ENCODE results near the gene GJB5. TPM values are rescaled to one million over a fixed set of nuclear protein-coding genes. Genes with fewer than 3 reads are reported as not detected.

The GJB5 gene
- total RNA-seq, 5 donors from 2014 or later (not counting 1 experiment from before 2014, with no cell fraction given), result not detected

- peaks cover 4 to 20% of the 10 kb centered on the region in 2 donors for H3K27me3 Mint-ChIP-seq
- DNase-seq, result no peak
- Histone ChIP-seq H3K4me3 (ENCODE audit: control insufficient read depth in 1 of 2, extremely low read depth in 1 of 2, low read length in 1 of 2) (no peak overlapping the region), H3K4me1 (ENCODE audit: control insufficient read depth in 1 of 2, extremely low read depth in 1 of 2, insufficient read depth in 2 of 2, low read length in 2 of 2) (peaks cover 0 to 3% of the 10 kb centered on the region in 2 experiments), H3K9me3 (no peaks in the 10 kb centered on the region), H3K27ac (ENCODE audit: low read length) (no peak overlapping the region), H3K27me3 (replicated peaks in 1 of 2; ENCODE audit: control insufficient read depth in 2 of 2, extremely low read depth in 1 of 2, insufficient read depth in 2 of 2, low read length in 1 of 2) (peaks cover 0 to 25% of the 10 kb centered on the region in 2 experiments), H3K36me3 (ENCODE audit: control insufficient read depth in 2 of 2, extremely low read depth in 1 of 2, insufficient read depth in 1 of 2, low read length in 1 of 2) (no peaks in the 10 kb centered on the region)
- no peak for ATAC-seq (replicated peaks in 1 of 4)
- no peaks in the 10 kb centered on the region for H3K9me3 Mint-ChIP-seq
- H3K4me3 Mint-ChIP-seq, result no peak overlapping the region
- no peaks in the 10 kb centered on the region for H3K36me3 Mint-ChIP-seq
- H3K4me1 Mint-ChIP-seq, result peaks cover 0 to 4% (median under 1%) of the 10 kb centered on the region in 3 donors
- 76% methylated on average over 3 of the region's 6 CpGs for WGBS (ENCODE audit: insufficient coverage)
- CTCF ChIA-PET, result no interaction called here
- no peak overlapping the region for H3K27ac Mint-ChIP-seq
- POLR2A ChIA-PET, result no interaction called here
These were observed 7.3 kb upstream of the GJB5 start for GRCh38 chr1:34747638-34747941.

- ATAC-seq (replicated peaks in 1 of 4), result no peak
- H3K27ac Mint-ChIP-seq, result no peak overlapping the region
- peaks cover 4 to 16% of the 10 kb centered on the region in 2 donors for H3K27me3 Mint-ChIP-seq
- no peak overlapping the region for H3K27ac ChIP-seq (ENCODE audit: low read length)
- no peaks in the 10 kb centered on the region for H3K36me3 Mint-ChIP-seq
- H3K36me3 ChIP-seq (ENCODE audit: control insufficient read depth in 2 of 2, extremely low read depth in 1 of 2, insufficient read depth in 1 of 2, low read length in 1 of 2), result no peaks in the 10 kb centered on the region
- no peaks in the 10 kb centered on the region for H3K9me3 ChIP-seq
- no peaks in the 10 kb centered on the region for H3K4me1 Mint-ChIP-seq
- no peak overlapping the region for H3K4me3 ChIP-seq (ENCODE audit: control insufficient read depth in 1 of 2, extremely low read depth in 1 of 2, low read length in 1 of 2)
- 80% methylated on average over 5 of the region's 8 CpGs for WGBS (ENCODE audit: insufficient coverage)
- no peaks in the 10 kb centered on the region for H3K9me3 Mint-ChIP-seq
- CTCF ChIA-PET, result no interaction called here
- H3K4me1 ChIP-seq (ENCODE audit: control insufficient read depth in 1 of 2, extremely low read depth in 1 of 2, insufficient read depth in 2 of 2, low read length in 2 of 2), result no peaks in the 10 kb centered on the region
- H3K27me3 ChIP-seq (replicated peaks in 1 of 2; ENCODE audit: control insufficient read depth in 2 of 2, extremely low read depth in 1 of 2, insufficient read depth in 2 of 2, low read length in 1 of 2), result peaks cover 0 to 12% of the 10 kb centered on the region in 2 experiments
- POLR2A ChIA-PET, result no interaction called here
- no peak overlapping the region for H3K4me3 Mint-ChIP-seq
- no peak for DNase-seq
These were observed 4.9 kb upstream of the GJB5 start for GRCh38 chr1:34749992-34750391.

GRCh38 chr1:34750610-34751009 is 4.2 kb upstream of the GJB5 start:
- no peaks in the 10 kb centered on the region for H3K9me3 ChIP-seq
- no peaks in the 10 kb centered on the region for H3K4me1 Mint-ChIP-seq
- H3K4me1 ChIP-seq (ENCODE audit: control insufficient read depth in 1 of 2, extremely low read depth in 1 of 2, insufficient read depth in 2 of 2, low read length in 2 of 2), result no peaks in the 10 kb centered on the region
- peaks cover 4 to 16% of the 10 kb centered on the region in 2 donors for H3K27me3 Mint-ChIP-seq
- H3K4me3 ChIP-seq (ENCODE audit: control insufficient read depth in 1 of 2, extremely low read depth in 1 of 2, low read length in 1 of 2), result no peak overlapping the region
- H3K27ac ChIP-seq (ENCODE audit: low read length), result no peak overlapping the region
- no peaks in the 10 kb centered on the region for H3K9me3 Mint-ChIP-seq
- CTCF ChIA-PET, result no interaction called here
- no peaks in the 10 kb centered on the region for H3K36me3 Mint-ChIP-seq
- POLR2A ChIA-PET, result no interaction called here
- WGBS (ENCODE audit: insufficient coverage), result 76% methylated on average over 5 of the region's 5 CpGs
- DNase-seq (no peak), ATAC-seq (replicated peaks in 1 of 4) (no peak)
- H3K4me3 Mint-ChIP-seq, result no peak overlapping the region
- peaks cover 0 to 12% of the 10 kb centered on the region in 2 experiments for H3K27me3 ChIP-seq (replicated peaks in 1 of 2; ENCODE audit: control insufficient read depth in 2 of 2, extremely low read depth in 1 of 2, insufficient read depth in 2 of 2, low read length in 1 of 2)
- no peak overlapping the region for H3K27ac Mint-ChIP-seq
- no peaks in the 10 kb centered on the region for H3K36me3 ChIP-seq (ENCODE audit: control insufficient read depth in 2 of 2, extremely low read depth in 1 of 2, insufficient read depth in 1 of 2, low read length in 1 of 2)

- H3K4me1 Mint-ChIP-seq, result no peaks in the 10 kb centered on the region
- no peaks in the 10 kb centered on the region for H3K9me3 Mint-ChIP-seq
- H3K4me3 ChIP-seq (ENCODE audit: control insufficient read depth in 1 of 2, extremely low read depth in 1 of 2, low read length in 1 of 2), result no peak overlapping the region
- H3K36me3 Mint-ChIP-seq, result no peaks in the 10 kb centered on the region
- no peak overlapping the region for H3K4me3 Mint-ChIP-seq
- H3K9me3 ChIP-seq, result no peaks in the 10 kb centered on the region
- no peak overlapping the region for H3K27ac Mint-ChIP-seq
- no peak overlapping the region for H3K27ac ChIP-seq (ENCODE audit: low read length)
- H3K27me3 Mint-ChIP-seq, result peaks cover 3 to 11% of the 10 kb centered on the region in 2 donors
- ChIA-PET CTCF (no interaction called here), POLR2A (no interaction called here)
- no peak for ATAC-seq (replicated peaks in 1 of 4)
- no peaks in the 10 kb centered on the region for H3K4me1 ChIP-seq (ENCODE audit: control insufficient read depth in 1 of 2, extremely low read depth in 1 of 2, insufficient read depth in 2 of 2, low read length in 2 of 2)
- peaks cover 0 to 6% of the 10 kb centered on the region in 2 experiments for H3K27me3 ChIP-seq (replicated peaks in 1 of 2; ENCODE audit: control insufficient read depth in 2 of 2, extremely low read depth in 1 of 2, insufficient read depth in 2 of 2, low read length in 1 of 2)
- no peak for DNase-seq
- WGBS (ENCODE audit: insufficient coverage), result no CpG with 5 or more reads among the region's 3 CpGs
- no peaks in the 10 kb centered on the region for H3K36me3 ChIP-seq (ENCODE audit: control insufficient read depth in 2 of 2, extremely low read depth in 1 of 2, insufficient read depth in 1 of 2, low read length in 1 of 2)
These were observed 1.7 kb upstream of the GJB5 start for GRCh38 chr1:34753163-34753562.

GRCh38 chr1:34755961-34756360 is 1.1 kb downstream of the GJB5 start:
- POLR2A ChIA-PET, result no interaction called here
- no peak overlapping the region for H3K27ac ChIP-seq (ENCODE audit: low read length)
- no peaks in the 10 kb centered on the region for H3K36me3 ChIP-seq (ENCODE audit: control insufficient read depth in 2 of 2, extremely low read depth in 1 of 2, insufficient read depth in 1 of 2, low read length in 1 of 2)
- peaks cover 0 to 4% of the 10 kb centered on the region in 2 donors for H3K27me3 Mint-ChIP-seq
- no peaks in the 10 kb centered on the region for H3K9me3 Mint-ChIP-seq
- ATAC-seq (replicated peaks in 1 of 4) (no peak), DNase-seq (no peak)
- H3K4me3 Mint-ChIP-seq, result no peak overlapping the region
- H3K27ac Mint-ChIP-seq, result no peak overlapping the region
- H3K9me3 ChIP-seq, result no peaks in the 10 kb centered on the region
- no peaks in the 10 kb centered on the region for H3K4me1 Mint-ChIP-seq
- H3K4me1 ChIP-seq (ENCODE audit: control insufficient read depth in 1 of 2, extremely low read depth in 1 of 2, insufficient read depth in 2 of 2, low read length in 2 of 2), result no peaks in the 10 kb centered on the region
- no peak overlapping the region for H3K4me3 ChIP-seq (ENCODE audit: control insufficient read depth in 1 of 2, extremely low read depth in 1 of 2, low read length in 1 of 2)
- 88% methylated on average over 6 of the region's 6 CpGs for WGBS (ENCODE audit: insufficient coverage)
- CTCF ChIA-PET, result no interaction called here
- peaks cover 0 to 25% of the 10 kb centered on the region in 2 experiments for H3K27me3 ChIP-seq (replicated peaks in 1 of 2; ENCODE audit: control insufficient read depth in 2 of 2, extremely low read depth in 1 of 2, insufficient read depth in 2 of 2, low read length in 1 of 2)
- no peaks in the 10 kb centered on the region for H3K36me3 Mint-ChIP-seq

- H3K27me3 Mint-ChIP-seq, result peaks cover 4 to 11% of the 10 kb centered on the region in 2 donors
- no peak overlapping the region for H3K4me3 ChIP-seq (ENCODE audit: control insufficient read depth in 1 of 2, extremely low read depth in 1 of 2, low read length in 1 of 2)
- WGBS (ENCODE audit: insufficient coverage), result 90% methylated on average over 20 of the region's 21 CpGs
- H3K36me3 ChIP-seq (ENCODE audit: control insufficient read depth in 2 of 2, extremely low read depth in 1 of 2, insufficient read depth in 1 of 2, low read length in 1 of 2), result no peaks in the 10 kb centered on the region
- no peak for DNase-seq
- H3K4me3 Mint-ChIP-seq, result no peak overlapping the region
- no peaks in the 10 kb centered on the region for H3K9me3 ChIP-seq
- H3K4me1 ChIP-seq (ENCODE audit: control insufficient read depth in 1 of 2, extremely low read depth in 1 of 2, insufficient read depth in 2 of 2, low read length in 2 of 2), result no peaks in the 10 kb centered on the region
- ATAC-seq (replicated peaks in 1 of 4), result no peak
- H3K27ac ChIP-seq (ENCODE audit: low read length), result no peak overlapping the region
- H3K36me3 Mint-ChIP-seq, result no peaks in the 10 kb centered on the region
- no peaks in the 10 kb centered on the region for H3K9me3 Mint-ChIP-seq
- H3K27ac Mint-ChIP-seq, result no peak overlapping the region
- ChIA-PET POLR2A (no interaction called here), CTCF (no interaction called here)
- peaks cover 0 to 38% of the 10 kb centered on the region in 2 experiments for H3K27me3 ChIP-seq (replicated peaks in 1 of 2; ENCODE audit: control insufficient read depth in 2 of 2, extremely low read depth in 1 of 2, insufficient read depth in 2 of 2, low read length in 1 of 2)
- no peaks in the 10 kb centered on the region for H3K4me1 Mint-ChIP-seq
These were observed 2.5 kb downstream of the GJB5 start for GRCh38 chr1:34757386-34757785.

- no peak for DNase-seq
- Mint-ChIP-seq H3K27me3 (peaks cover 12 to 19% of the 10 kb centered on the region in 2 donors), H3K36me3 (no peaks in the 10 kb centered on the region), H3K4me3 (no peak overlapping the region), H3K9me3 (no peaks in the 10 kb centered on the region), H3K4me1 (no peaks in the 10 kb centered on the region), H3K27ac (no peak overlapping the region)
- no peaks in the 10 kb centered on the region for H3K9me3 ChIP-seq
- CTCF ChIA-PET, result no interaction called here
- H3K36me3 ChIP-seq (ENCODE audit: control insufficient read depth in 2 of 2, extremely low read depth in 1 of 2, insufficient read depth in 1 of 2, low read length in 1 of 2), result no peaks in the 10 kb centered on the region
- no peak for ATAC-seq (replicated peaks in 1 of 4)
- POLR2A ChIA-PET, result no interaction called here
- no peaks in the 10 kb centered on the region for H3K4me1 ChIP-seq (ENCODE audit: control insufficient read depth in 1 of 2, extremely low read depth in 1 of 2, insufficient read depth in 2 of 2, low read length in 2 of 2)
- no peak overlapping the region for H3K27ac ChIP-seq (ENCODE audit: low read length)
- peaks cover 0 to 48% of the 10 kb centered on the region in 2 experiments for H3K27me3 ChIP-seq (replicated peaks in 1 of 2; ENCODE audit: control insufficient read depth in 2 of 2, extremely low read depth in 1 of 2, insufficient read depth in 2 of 2, low read length in 1 of 2)
- 87% methylated on average over 3 of the region's 4 CpGs for WGBS (ENCODE audit: insufficient coverage)
- no peak overlapping the region for H3K4me3 ChIP-seq (ENCODE audit: control insufficient read depth in 1 of 2, extremely low read depth in 1 of 2, low read length in 1 of 2)
These were observed 3.9 kb downstream of the GJB5 start for GRCh38 chr1:34758751-34759150.

Data from T-cell (primary cell).